IMR-90 (cell line): ENCODE measurements around the gene CNIH1. TPM values are rescaled to one million over a fixed set of nuclear protein-coding genes. Genes with fewer than 3 reads are reported as not detected.

Source experiments
- ATAC-seq: fragments of 200-7000 bp; cut with Tn5 transposase; 2 replicates; pipeline ENCODE4 v1.9.1; 2020; ENCODE audit warnings: low read depth, mild to moderate bottlenecking, moderate library complexity
- BruUV-seq: library from RNA; stranded (reverse); fragments of 400-500 nt; replicated peaks from 2 replicates; lab custom pipeline; 2021; lab: Mats Ljungman, UMichigan
- CTCF ChIA-PET: fragments of 300-600 bp; formaldehyde crosslinking; extraction: SDS; loops from one replicate; lab custom pipeline; 2021; ENCODE audit warnings: antibody characterized with exemption; lab: Yijun Ruan, JAX
- POLR2A ChIA-PET: fragments of 300-600 bp; sonication (Branson Sonifier 250); formaldehyde crosslinking; loops from one replicate; lab custom pipeline; 2022; ENCODE audit warnings: antibody characterized with exemption; ENCODE audit not compliant: unreplicated experiment; lab: Charles Lee
- DNase-seq: peaks from one replicate; pipeline ENCODE4 v3.0.0; 2013
- H2AFZ ChIP-seq: replicated peaks from 2 replicates; pipeline ENCODE3; 2013; ENCODE audit warnings: low read length, mild to moderate bottlenecking; ENCODE audit not compliant: poor library complexity
- H2AK5ac ChIP-seq: 2 replicates; pipeline ENCODE4 v1.6.1; 2013; ENCODE audit warnings: low read depth, low read length, inconsistent platforms
- H2AK9ac ChIP-seq: replicated peaks from 2 replicates; pipeline ENCODE3; 2013; ENCODE audit warnings: mild to moderate bottlenecking, low read depth, low read length, moderate library complexity; ENCODE audit not compliant: poor library complexity
- H2BK120ac ChIP-seq: 2 replicates; pipeline ENCODE4 v1.6.1; 2013; ENCODE audit warnings: low read depth, low read length, inconsistent platforms
- H2BK15ac ChIP-seq: 3 replicates; pipeline ENCODE4 v1.6.1; 2013; ENCODE audit warnings: low read depth, low read length, inconsistent platforms
- H2BK20ac ChIP-seq: 2 replicates; pipeline ENCODE4 v1.6.1; 2013; ENCODE audit warnings: low read depth, mild to moderate bottlenecking, inconsistent platforms, low read length, moderate library complexity
- H2BK5ac ChIP-seq: 2 replicates; pipeline ENCODE4 v1.6.1; 2013; ENCODE audit warnings: mild to moderate bottlenecking, low read depth, low read length, inconsistent platforms; ENCODE audit not compliant: poor library complexity, severe bottlenecking
- H3K14ac ChIP-seq: replicated peaks from 2 replicates; pipeline ENCODE4 v1.6.1; 2013; ENCODE audit warnings: low read depth, low read length, inconsistent platforms
- H3K18ac ChIP-seq: 2 replicates; pipeline ENCODE4 v1.6.1; 2013; ENCODE audit warnings: low read depth, low read length, control low read depth
- H3K23ac ChIP-seq: 2 replicates; pipeline ENCODE4 v1.6.1; 2013; ENCODE audit warnings: low read depth, low read length, inconsistent platforms
- H3K27ac ChIP-seq: 2 replicates; pipeline ENCODE4 v1.5.1; 2013; ENCODE audit warnings: mild to moderate bottlenecking, control low read depth, low read length; ENCODE audit not compliant: insufficient read depth
- H3K27me3 ChIP-seq: 2 replicates; pipeline ENCODE4 v1.6.1; 2013; ENCODE audit warnings: low read length; ENCODE audit not compliant: control insufficient read depth, insufficient read depth
- H3K36me3 ChIP-seq: 2 replicates; pipeline ENCODE4 v1.6.1; 2013; ENCODE audit warnings: low read length, mixed read lengths; ENCODE audit not compliant: control insufficient read depth, insufficient read depth
- H3K4ac ChIP-seq: 2 replicates; pipeline ENCODE4 v1.6.1; 2013; ENCODE audit warnings: low read depth, low read length, inconsistent platforms
- H3K4me1 ChIP-seq: 2 replicates; pipeline ENCODE4 v1.6.1; 2013; ENCODE audit warnings: low read length, mixed read lengths; ENCODE audit not compliant: control insufficient read depth, insufficient read depth
- H3K4me2 ChIP-seq: 2 replicates; pipeline ENCODE4 v1.6.1; 2013; ENCODE audit warnings: low read depth, mild to moderate bottlenecking, control low read depth, low read length, moderate library complexity
- H3K4me3 ChIP-seq: 2 replicates; pipeline ENCODE4 v1.5.1; 2013; ENCODE audit warnings: low read depth, mild to moderate bottlenecking, control low read depth, low read length, moderate library complexity; ENCODE audit not compliant: insufficient read depth
- H3K56ac ChIP-seq: 2 replicates; pipeline ENCODE4 v1.6.1; 2013; ENCODE audit warnings: low read length, inconsistent platforms; ENCODE audit not compliant: insufficient read depth; ENCODE audit errors: extremely low read depth
- H3K79me1 ChIP-seq, 2 experiments: 2 replicates each; pipeline ENCODE4 v1.6.1; 2013; ENCODE audit warnings: low read length in 2 of 2, inconsistent platforms in 1 of 2, low read depth in 1 of 2
- H3K9ac ChIP-seq: 2 replicates; pipeline ENCODE4 v1.6.1; 2013; ENCODE audit warnings: low read depth, low read length, control low read depth
- H3K9me1 ChIP-seq: 2 replicates; pipeline ENCODE4 v1.6.1; 2013; ENCODE audit warnings: low read length, inconsistent platforms; ENCODE audit not compliant: insufficient read depth
- H3K9me3 ChIP-seq: 2 replicates; pipeline ENCODE4 v1.6.1; 2013; ENCODE audit warnings: low read length; ENCODE audit not compliant: control insufficient read depth, insufficient read depth
- H4K20me1 ChIP-seq: 2 replicates; pipeline ENCODE4 v1.6.1; 2013; ENCODE audit warnings: low read length, inconsistent platforms; ENCODE audit not compliant: insufficient read depth
- H4K5ac ChIP-seq: 2 replicates; pipeline ENCODE4 v1.6.1; 2013; ENCODE audit warnings: mild to moderate bottlenecking, low read depth, low read length, control low read depth
- H4K8ac ChIP-seq, 2 experiments: 2 replicates each; pipeline ENCODE4 v1.6.1; 2013; ENCODE audit warnings: low read depth in 2 of 2, low read length in 2 of 2, control low read depth in 1 of 2, inconsistent platforms in 1 of 2
- H4K91ac ChIP-seq: 2 replicates; pipeline ENCODE4 v1.6.1; 2013; ENCODE audit warnings: low read depth, low read length, inconsistent platforms; ENCODE audit not compliant: insufficient read depth
- BHLHE40 ChIP-seq: fragments of 150-350 bp; IDR thresholded peaks from 2 replicates; pipeline ENCODE4 v1.6.1; 2016; ENCODE audit warnings: mild to moderate bottlenecking, low read depth, low read length
- CEBPB ChIP-seq: IDR thresholded peaks from 2 replicates; pipeline ENCODE4 v1.6.1; 2012; ENCODE audit warnings: low read depth, low read length, improper control_type of control experiment
- CHD1 ChIP-seq: IDR thresholded peaks from 2 replicates; pipeline ENCODE4 v1.6.1; 2012; ENCODE audit warnings: low read depth, low read length, improper control_type of control experiment
- MAFK ChIP-seq: IDR thresholded peaks from 2 replicates; pipeline ENCODE4 v1.6.1; 2012; ENCODE audit warnings: low read depth, low read length, improper control_type of control experiment
- MAZ ChIP-seq: IDR thresholded peaks from 2 replicates; pipeline ENCODE4 v1.6.1; 2012; ENCODE audit warnings: low read depth, mild to moderate bottlenecking, low read length, improper control_type of control experiment, moderate library complexity, borderline replicate concordance
- MXI1 ChIP-seq: IDR thresholded peaks from 2 replicates; pipeline ENCODE4 v1.6.1; 2012; ENCODE audit warnings: low read depth, mild to moderate bottlenecking, low read length, moderate library complexity, borderline replicate concordance
- NFE2L2 ChIP-seq: fragments of 150-350 bp; IDR thresholded peaks from 2 replicates; pipeline ENCODE4 v1.6.1; 2016; ENCODE audit warnings: low read depth, mild to moderate bottlenecking, low read length
- POLR2A ChIP-seq: IDR thresholded peaks from 2 replicates; pipeline ENCODE4 v1.6.1; 2012; ENCODE audit warnings: mild to moderate bottlenecking, low read depth, low read length
- RAD21 ChIP-seq: IDR thresholded peaks from 2 replicates; pipeline ENCODE4 v1.6.1; 2012; ENCODE audit warnings: low read length, improper control_type of control experiment
- SMC3 ChIP-seq: fragments of 150-350 bp; IDR thresholded peaks from 2 replicates; pipeline ENCODE4 v1.6.1; 2016; ENCODE audit warnings: low read depth, mild to moderate bottlenecking, antibody characterized with exemption, low read length, moderate library complexity
- dilution Hi-C: fragments of 300-500 bp; cut with HindIII; formaldehyde crosslinking; loops from one replicate; pipeline ENCODE4 v1.14.3; 2018; ENCODE audit warnings: low sequenced_read_pairs; ENCODE audit not compliant: unreplicated experiment
- in situ Hi-C: fragments of 300-500 bp; cut with MboI; formaldehyde crosslinking; loops from 3 replicates; pipeline ENCODE4 v1.14.3; 2019; ENCODE audit warnings: low sequenced_read_pairs, inconsistent platforms, mixed read lengths
- intact Hi-C: fragments of 100-400 bp; cut with micrococcal nuclease; formaldehyde crosslinking; loops from 2 replicates; pipeline ENCODE4 v1.10.0; 2022
- polyA plus RNA-seq, 3 experiments: library from polyadenylated mRNA; depleted of rRNA; stranded (reverse); fragments of >200 nt; gene quantifications; 2 replicates each; pipeline ENCODE4 v1.2.3, GENCODE V29; 2012; ENCODE audit warnings: low replicate concordance in 1 of 3
- total RNA-seq: library from RNA; depleted of rRNA; stranded (reverse); fragments of >200 nt; gene quantifications from 2 replicates; pipeline ENCODE4 v1.2.3, GENCODE V29; 2012
- TF ChIP-seq, protein P1 (sequence below): fragments of 150-350 bp; IDR thresholded peaks from 2 replicates; pipeline ENCODE4 v1.6.1; 2016; ENCODE audit warnings: low read depth, mild to moderate bottlenecking, low read length, moderate library complexity, borderline replicate concordance
- TF ChIP-seq, protein P2 (sequence below): fragments of 150-350 bp; IDR thresholded peaks from 2 replicates; pipeline ENCODE4 v1.6.1; 2017; ENCODE audit warnings: mild to moderate bottlenecking, antibody characterized with exemption, low read length, low read depth
- TF ChIP-seq, protein P3 (sequence below): conservative IDR thresholded peaks from 2 replicates; pipeline ENCODE4 v1.5.1; 2012; ENCODE audit warnings: mild to moderate bottlenecking, low read depth, low read length, improper control_type of control experiment

Gene CNIH1
- total and polyA plus RNA-seq, 2 of the 4 experiments (the other 2 are of a cell fraction): 244 to 284 TPM

DNA sequence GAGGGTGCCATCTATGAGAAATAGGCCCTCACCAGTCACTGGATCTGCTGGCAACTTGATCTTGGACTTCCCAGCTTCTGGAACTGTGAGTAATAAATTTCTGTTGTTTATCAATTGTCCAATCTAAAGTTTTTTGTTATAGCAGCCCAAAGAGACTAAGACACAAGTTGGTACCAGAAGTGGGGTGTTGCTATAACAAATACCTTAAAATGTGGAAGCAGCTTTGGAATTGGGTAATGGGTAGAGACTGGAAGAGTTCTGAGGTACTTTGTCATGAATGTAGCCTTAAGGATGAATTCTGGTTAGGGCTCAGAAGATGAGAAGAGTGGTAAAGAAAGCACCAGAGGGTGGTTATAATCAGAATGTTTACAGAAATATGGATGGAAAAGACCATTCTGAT is 26.1 kb upstream of the CNIH1 start:
- H3K4ac ChIP-seq: no peak overlapping the region
- H3K18ac ChIP-seq: no peak overlapping the region
- H3K23ac ChIP-seq: no peak overlapping the region
- H2BK120ac ChIP-seq: no peak overlapping the region
- intact Hi-C loops: no loop called here
- H2AFZ ChIP-seq: no peak overlapping the region
- H2AK9ac ChIP-seq: no peak overlapping the region
- no peak overlapping the region for H3K14ac ChIP-seq
- no peak overlapping the region for H3K27ac ChIP-seq
- H2AK5ac ChIP-seq: no peak overlapping the region
- peaks cover 3% of the 10 kb centered on the region for H3K36me3 ChIP-seq
- H3K4me1 ChIP-seq: no peaks in the 10 kb centered on the region
- H3K79me1 ChIP-seq: no peaks in the 10 kb centered on the region
- no peak overlapping the region for H3K56ac ChIP-seq
- H3K9me3 ChIP-seq: peaks cover 5% of the 10 kb centered on the region; the same call in 1 of the 2 replicates
- no peaks in the 10 kb centered on the region; the same call in 1 of the 2 replicates for H3K27me3 ChIP-seq
- H3K9me1 ChIP-seq: no peaks in the 10 kb centered on the region
- no peak overlapping the region for H3K4me3 ChIP-seq
- no peak overlapping the region for H2BK5ac ChIP-seq
- no peak for ATAC-seq
- DNase-seq: no peak
- H4K20me1 ChIP-seq: no peaks in the 10 kb centered on the region
- ChIA-PET CTCF (no interaction called here), POLR2A (no interaction called here)
- H3K4me2 ChIP-seq: no peak overlapping the region
- no peak overlapping the region for H4K5ac ChIP-seq
- dilution Hi-C loops: no loop called here
- no peak overlapping the region for H2BK20ac ChIP-seq
- in situ Hi-C loops: no loop called here
- H3K9ac ChIP-seq: no peak overlapping the region
- H4K91ac ChIP-seq: no peak overlapping the region
- BruUV-seq: no TSS peak
- H4K8ac ChIP-seq: no peak overlapping the region
- TF ChIP-seq, protein P1, sequence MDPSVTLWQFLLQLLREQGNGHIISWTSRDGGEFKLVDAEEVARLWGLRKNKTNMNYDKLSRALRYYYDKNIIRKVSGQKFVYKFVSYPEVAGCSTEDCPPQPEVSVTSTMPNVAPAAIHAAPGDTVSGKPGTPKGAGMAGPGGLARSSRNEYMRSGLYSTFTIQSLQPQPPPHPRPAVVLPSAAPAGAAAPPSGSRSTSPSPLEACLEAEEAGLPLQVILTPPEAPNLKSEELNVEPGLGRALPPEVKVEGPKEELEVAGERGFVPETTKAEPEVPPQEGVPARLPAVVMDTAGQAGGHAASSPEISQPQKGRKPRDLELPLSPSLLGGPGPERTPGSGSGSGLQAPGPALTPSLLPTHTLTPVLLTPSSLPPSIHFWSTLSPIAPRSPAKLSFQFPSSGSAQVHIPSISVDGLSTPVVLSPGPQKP: no peak
- TF ChIP-seq, protein P2, sequence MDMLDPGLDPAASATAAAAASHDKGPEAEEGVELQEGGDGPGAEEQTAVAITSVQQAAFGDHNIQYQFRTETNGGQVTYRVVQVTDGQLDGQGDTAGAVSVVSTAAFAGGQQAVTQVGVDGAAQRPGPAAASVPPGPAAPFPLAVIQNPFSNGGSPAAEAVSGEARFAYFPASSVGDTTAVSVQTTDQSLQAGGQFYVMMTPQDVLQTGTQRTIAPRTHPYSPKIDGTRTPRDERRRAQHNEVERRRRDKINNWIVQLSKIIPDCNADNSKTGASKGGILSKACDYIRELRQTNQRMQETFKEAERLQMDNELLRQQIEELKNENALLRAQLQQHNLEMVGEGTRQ: no peak
- TF ChIP-seq NFE2L2 (no peak), MAFK (no peak), SMC3 (no peak), CEBPB (no peak), POLR2A (no peak), BHLHE40 (no peak), CHD1 (no peak), RAD21 (no peak), MXI1 (no peak), MAZ (no peak)
- TF ChIP-seq, protein P3, sequence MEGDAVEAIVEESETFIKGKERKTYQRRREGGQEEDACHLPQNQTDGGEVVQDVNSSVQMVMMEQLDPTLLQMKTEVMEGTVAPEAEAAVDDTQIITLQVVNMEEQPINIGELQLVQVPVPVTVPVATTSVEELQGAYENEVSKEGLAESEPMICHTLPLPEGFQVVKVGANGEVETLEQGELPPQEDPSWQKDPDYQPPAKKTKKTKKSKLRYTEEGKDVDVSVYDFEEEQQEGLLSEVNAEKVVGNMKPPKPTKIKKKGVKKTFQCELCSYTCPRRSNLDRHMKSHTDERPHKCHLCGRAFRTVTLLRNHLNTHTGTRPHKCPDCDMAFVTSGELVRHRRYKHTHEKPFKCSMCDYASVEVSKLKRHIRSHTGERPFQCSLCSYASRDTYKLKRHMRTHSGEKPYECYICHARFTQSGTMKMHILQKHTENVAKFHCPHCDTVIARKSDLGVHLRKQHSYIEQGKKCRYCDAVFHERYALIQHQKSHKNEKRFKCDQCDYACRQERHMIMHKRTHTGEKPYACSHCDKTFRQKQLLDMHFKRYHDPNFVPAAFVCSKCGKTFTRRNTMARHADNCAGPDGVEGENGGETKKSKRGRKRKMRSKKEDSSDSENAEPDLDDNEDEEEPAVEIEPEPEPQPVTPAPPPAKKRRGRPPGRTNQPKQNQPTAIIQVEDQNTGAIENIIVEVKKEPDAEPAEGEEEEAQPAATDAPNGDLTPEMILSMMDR: no peak
- H2BK15ac ChIP-seq: no peak overlapping the region
